ENCODE results near the gene ARL17B. TPM values are rescaled to one million over a fixed set of nuclear protein-coding genes. Genes with fewer than 3 reads are reported as not detected.

ARL17B gene
- total RNA-seq, 6 experiments from 2014 or later = 3.5 to 13.5 (median 12.3) TPM

Small RNA genes within 50 kb of the gene (small RNA-seq; reads per million reads assigned to genes)
- 0 reads per million in 2 experiments for gene RN7SL656P

Other genes starting within 250 kb of the ARL17B start
- 10 to 100 TPM; 23.1 to 29.5 (median 25.9) TPM for gene KANSL1, start 168.3 kb downstream of the ARL17B start, total RNA-seq
- gene LRRC37A, start 66.6 kb downstream of the ARL17B start, total RNA-seq = under 1 TPM; 0.44 to 0.95 (median 0.63) TPM
- gene LRRC37A2, start 150.7 kb upstream of the ARL17B start, total RNA-seq = 1 to 10 TPM; 1.6 to 5.1 (median 3.2) TPM
- gene ARL17A, start 217.9 kb upstream of the ARL17B start, total RNA-seq = 1 to 10 TPM; 1.8 to 8.9 (median 6.4) TPM
- gene NSF, start 228.9 kb upstream of the ARL17B start, total RNA-seq = 10 to 100 TPM; 16.3 to 27.7 (median 20.8) TPM

Data from right lobe of liver (tissue), 5 donors.